Liver (tissue), 9 donors: ENCODE data around the gene TYW5. TPM values are rescaled to one million over a fixed set of nuclear protein-coding genes. Genes with fewer than 3 reads are reported as not detected.

ENCODE experiments used
- DNase-seq: peaks from one replicate; pipeline ENCODE4 v3.0.0-alpha.2; 2017; ENCODE audit warnings: low spot score
- H3K27ac ChIP-seq, 2 donors: one replicate each; pipeline ENCODE4 v1.7.0; 2013; ENCODE audit warnings: inconsistent platforms in 2 of 2, low read length in 2 of 2, control low read depth in 1 of 2, low read depth in 1 of 2, mild to moderate bottlenecking in 1 of 2
- H3K27me3 ChIP-seq, 4 donors: one replicate each; pipeline versions ENCODE4 v1.6.1 to v1.7.0; 2013; ENCODE audit warnings: low read length in 3 of 4, inconsistent platforms in 1 of 4, mild to moderate bottlenecking in 1 of 4, moderate library complexity in 1 of 4; ENCODE audit not compliant: control insufficient read depth in 4 of 4, insufficient read depth in 4 of 4
- H3K36me3 ChIP-seq, 4 donors: one replicate each; pipeline versions ENCODE4 v1.6.1 to v1.7.0; 2013; ENCODE audit warnings: low read length in 3 of 4, mild to moderate bottlenecking in 3 of 4, low read depth in 1 of 4, moderate library complexity in 1 of 4; ENCODE audit not compliant: control insufficient read depth in 4 of 4, insufficient read depth in 3 of 4
- H3K4me1 ChIP-seq, 4 donors: one replicate each; pipeline versions ENCODE4 v1.6.1 to v1.7.0; 2013; ENCODE audit warnings: low read length in 3 of 4, mild to moderate bottlenecking in 3 of 4, moderate library complexity in 1 of 4; ENCODE audit not compliant: control insufficient read depth in 4 of 4, insufficient read depth in 4 of 4
- H3K4me3 ChIP-seq, 3 donors: one replicate each; pipeline versions ENCODE4 v1.6.1 to v1.7.0; 2013; ENCODE audit warnings: low read length in 3 of 3, control low read depth in 1 of 3, low read depth in 1 of 3, mild to moderate bottlenecking in 1 of 3
- H3K9ac ChIP-seq, 2 donors: one replicate each; pipeline ENCODE4 v1.7.0; 2013; ENCODE audit warnings: low read length in 2 of 2, mild to moderate bottlenecking in 2 of 2, moderate library complexity in 2 of 2, control low read depth in 1 of 2, low read depth in 1 of 2
- H3K9me3 ChIP-seq, 4 donors: one replicate each; pipeline versions ENCODE4 v1.6.1 to v1.7.0; 2013; ENCODE audit warnings: low read length in 3 of 4; ENCODE audit not compliant: control insufficient read depth in 4 of 4
- EGR1 ChIP-seq, 2 donors: IDR thresholded peaks; 2 replicates each; pipeline ENCODE4 v1.6.1; 2016 to 2018; ENCODE audit warnings: antibody characterized with exemption in 2 of 2, low read depth in 2 of 2
- FOXA1 ChIP-seq: IDR thresholded peaks from 2 replicates; pipeline ENCODE4 v1.6.1; 2016; ENCODE audit warnings: antibody characterized with exemption
- FOXA2 ChIP-seq: IDR thresholded peaks from 2 replicates; pipeline ENCODE4 v1.6.1; 2016; ENCODE audit warnings: antibody characterized with exemption
- GABPA ChIP-seq, 2 donors: IDR thresholded peaks in 1 of 2; conservative IDR thresholded peaks in 1 of 2; 2 replicates each; pipeline ENCODE4 v1.6.1; 2016; ENCODE audit warnings: antibody characterized with exemption in 2 of 2, mild to moderate bottlenecking in 1 of 2, moderate library complexity in 1 of 2
- HNF4A ChIP-seq, 2 donors: conservative IDR thresholded peaks; 2 replicates each; pipeline ENCODE4 v1.6.1; 2016; ENCODE audit warnings: antibody characterized with exemption in 2 of 2, mild to moderate bottlenecking in 2 of 2
- HNF4G ChIP-seq: IDR thresholded peaks from 2 replicates; pipeline ENCODE4 v1.6.1; 2016; ENCODE audit warnings: antibody characterized with exemption
- JUND ChIP-seq, 2 donors: IDR thresholded peaks; 2 replicates each; pipeline ENCODE4 v1.6.1; 2016; ENCODE audit warnings: antibody characterized with exemption in 2 of 2
- NR2F2 ChIP-seq: IDR thresholded peaks from 2 replicates; pipeline ENCODE4 v1.6.1; 2016; ENCODE audit warnings: antibody characterized with exemption
- RAD21 ChIP-seq, 2 donors: IDR thresholded peaks; 2 replicates each; pipeline ENCODE4 v1.6.1; 2016; ENCODE audit warnings: antibody characterized with exemption in 2 of 2, mild to moderate bottlenecking in 2 of 2
- RXRA ChIP-seq, 2 donors: IDR thresholded peaks; 2 replicates each; pipeline ENCODE4 v1.6.1; 2017 to 2018; ENCODE audit warnings: antibody characterized with exemption in 2 of 2, mild to moderate bottlenecking in 1 of 2
- SP1 ChIP-seq: IDR thresholded peaks from 2 replicates; pipeline ENCODE4 v1.6.1; 2018; ENCODE audit warnings: antibody characterized with exemption, mild to moderate bottlenecking
- TAF1 ChIP-seq: conservative IDR thresholded peaks from 2 replicates; pipeline ENCODE4 v1.6.1; 2016; ENCODE audit warnings: antibody characterized with exemption, mild to moderate bottlenecking
- YY1 ChIP-seq: IDR thresholded peaks from 2 replicates; pipeline ENCODE4 v1.6.1; 2016; ENCODE audit warnings: antibody characterized with exemption, mild to moderate bottlenecking
- WGBS: extraction: QIAGEN DNeasy Blood & Tissue Kit; methylation state at CpG from one replicate; pipeline ENCODE4 v1.1.7; 2013; 5-methylcytosine and 5-hydroxymethylcytosine counted together
- polyA plus RNA-seq, 2 donors: library from polyadenylated mRNA; stranded (reverse) in 1 of 2; unstranded in 1 of 2; fragments of 200-250 nt in 1 of 2; fragments of >200 nt in 1 of 2; fragmentation: Nextera tagmentation in 1 of 2; extraction: Ambion mirVana in 1 of 2; gene quantifications; one replicate each; pipeline versions ENCODE4 v1.2.1 to v1.2.3, GENCODE V29; 2013 to 2015
- total RNA-seq, 2 donors: library from RNA; depleted of rRNA; stranded (reverse); fragments of >200 nt; gene quantifications; one replicate each; pipeline ENCODE4 v1.2.3, GENCODE V29; 2014
- TF ChIP-seq, protein P1 (sequence below): IDR thresholded peaks from 2 replicates; pipeline ENCODE4 v1.6.1; 2016; ENCODE audit warnings: antibody characterized with exemption
- TF ChIP-seq, protein P2 (sequence below): IDR thresholded peaks from 2 replicates; pipeline ENCODE4 v1.6.1; 2016; ENCODE audit warnings: antibody characterized with exemption, mild to moderate bottlenecking
- TF ChIP-seq, protein P3 (sequence below): fragments of 150-350 bp; IDR thresholded peaks from 2 replicates; pipeline ENCODE4 v1.5.1; 2017; ENCODE audit warnings: improper control_type of control experiment, low read depth, low read length; ENCODE audit not compliant: missing input control
- TF ChIP-seq, protein P4 (sequence below): IDR thresholded peaks from 2 replicates; pipeline ENCODE4 v1.6.1; 2016; ENCODE audit warnings: antibody characterized with exemption
- TF ChIP-seq, protein P5 (sequence below): IDR thresholded peaks from 2 replicates; pipeline ENCODE4 v1.6.1; 2016; ENCODE audit warnings: antibody characterized with exemption
- donor health status: healthy.
- donor health status: healthy.
- donor health status: healthy.
- donor health status: healthy.
- donor health status: healthy.

Gene TYW5
- total and polyA plus RNA-seq, 4 donors, result 2.0 to 6.8 (median 4.9) TPM

DNA sequence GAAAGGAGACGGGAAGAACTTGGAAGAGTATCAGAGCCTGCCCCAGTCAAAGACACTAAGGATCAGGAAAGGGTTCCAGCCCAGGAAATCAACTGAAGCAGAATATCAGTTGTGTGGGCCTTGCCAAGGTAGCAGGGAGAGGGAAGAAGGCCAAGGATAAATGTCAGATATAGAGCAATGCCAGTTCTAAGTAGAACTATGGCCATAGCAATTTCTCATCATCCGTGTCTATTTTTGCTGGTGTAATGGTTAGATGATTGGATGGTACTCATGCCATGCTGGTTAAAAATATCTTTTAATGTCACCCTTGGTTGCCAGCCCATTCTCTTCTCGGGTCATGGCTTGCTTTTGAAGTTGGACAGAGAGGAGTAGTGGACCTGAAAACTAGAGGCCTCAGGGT, 42.0 kb upstream of the TYW5 start:
- Histone ChIP-seq H3K27me3 (no peaks in the 10 kb centered on the region), H3K9me3 (no peaks in the 10 kb centered on the region), H3K4me3 (no peak overlapping the region), H3K36me3 (no peaks in the 10 kb centered on the region), H3K27ac (no peak overlapping the region), H3K9ac (no peak overlapping the region), H3K4me1 (no peaks in the 10 kb centered on the region)
- 97% methylated on average over 3 of the region's 3 CpGs for WGBS
- no peak for DNase-seq
- TF ChIP-seq JUND (IDR thresholded peaks at IDR 0.05) (no peak), EGR1 (IDR thresholded peaks at IDR 0.05; ENCODE audit: low read depth in 2 of 2) (no peak), SP1 (no peak), HNF4A (conservative IDR thresholded peaks at IDR 0.05) (no peak), FOXA2 (no peak), HNF4G (no peak), NR2F2 (no peak), FOXA1 (no peak), TAF1 (no peak), GABPA (IDR thresholded peaks at IDR 0.05 in 1 of 2, conservative IDR thresholded peaks at IDR 0.05 in 1 of 2) (no peak)
- TF ChIP-seq, protein P1, sequence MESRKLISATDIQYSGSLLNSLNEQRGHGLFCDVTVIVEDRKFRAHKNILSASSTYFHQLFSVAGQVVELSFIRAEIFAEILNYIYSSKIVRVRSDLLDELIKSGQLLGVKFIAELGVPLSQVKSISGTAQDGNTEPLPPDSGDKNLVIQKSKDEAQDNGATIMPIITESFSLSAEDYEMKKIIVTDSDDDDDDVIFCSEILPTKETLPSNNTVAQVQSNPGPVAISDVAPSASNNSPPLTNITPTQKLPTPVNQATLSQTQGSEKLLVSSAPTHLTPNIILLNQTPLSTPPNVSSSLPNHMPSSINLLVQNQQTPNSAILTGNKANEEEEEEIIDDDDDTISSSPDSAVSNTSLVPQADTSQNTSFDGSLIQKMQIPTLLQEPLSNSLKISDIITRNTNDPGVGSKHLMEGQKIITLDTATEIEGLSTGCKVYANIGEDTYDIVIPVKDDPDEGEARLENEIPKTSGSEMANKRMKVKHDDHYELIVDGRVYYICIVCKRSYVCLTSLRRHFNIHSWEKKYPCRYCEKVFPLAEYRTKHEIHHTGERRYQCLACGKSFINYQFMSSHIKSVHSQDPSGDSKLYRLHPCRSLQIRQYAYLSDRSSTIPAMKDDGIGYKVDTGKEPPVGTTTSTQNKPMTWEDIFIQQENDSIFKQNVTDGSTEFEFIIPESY, result no peak
- TF ChIP-seq, protein P2, sequence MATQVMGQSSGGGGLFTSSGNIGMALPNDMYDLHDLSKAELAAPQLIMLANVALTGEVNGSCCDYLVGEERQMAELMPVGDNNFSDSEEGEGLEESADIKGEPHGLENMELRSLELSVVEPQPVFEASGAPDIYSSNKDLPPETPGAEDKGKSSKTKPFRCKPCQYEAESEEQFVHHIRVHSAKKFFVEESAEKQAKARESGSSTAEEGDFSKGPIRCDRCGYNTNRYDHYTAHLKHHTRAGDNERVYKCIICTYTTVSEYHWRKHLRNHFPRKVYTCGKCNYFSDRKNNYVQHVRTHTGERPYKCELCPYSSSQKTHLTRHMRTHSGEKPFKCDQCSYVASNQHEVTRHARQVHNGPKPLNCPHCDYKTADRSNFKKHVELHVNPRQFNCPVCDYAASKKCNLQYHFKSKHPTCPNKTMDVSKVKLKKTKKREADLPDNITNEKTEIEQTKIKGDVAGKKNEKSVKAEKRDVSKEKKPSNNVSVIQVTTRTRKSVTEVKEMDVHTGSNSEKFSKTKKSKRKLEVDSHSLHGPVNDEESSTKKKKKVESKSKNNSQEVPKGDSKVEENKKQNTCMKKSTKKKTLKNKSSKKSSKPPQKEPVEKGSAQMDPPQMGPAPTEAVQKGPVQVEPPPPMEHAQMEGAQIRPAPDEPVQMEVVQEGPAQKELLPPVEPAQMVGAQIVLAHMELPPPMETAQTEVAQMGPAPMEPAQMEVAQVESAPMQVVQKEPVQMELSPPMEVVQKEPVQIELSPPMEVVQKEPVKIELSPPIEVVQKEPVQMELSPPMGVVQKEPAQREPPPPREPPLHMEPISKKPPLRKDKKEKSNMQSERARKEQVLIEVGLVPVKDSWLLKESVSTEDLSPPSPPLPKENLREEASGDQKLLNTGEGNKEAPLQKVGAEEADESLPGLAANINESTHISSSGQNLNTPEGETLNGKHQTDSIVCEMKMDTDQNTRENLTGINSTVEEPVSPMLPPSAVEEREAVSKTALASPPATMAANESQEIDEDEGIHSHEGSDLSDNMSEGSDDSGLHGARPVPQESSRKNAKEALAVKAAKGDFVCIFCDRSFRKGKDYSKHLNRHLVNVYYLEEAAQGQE, result no peak

DNA sequence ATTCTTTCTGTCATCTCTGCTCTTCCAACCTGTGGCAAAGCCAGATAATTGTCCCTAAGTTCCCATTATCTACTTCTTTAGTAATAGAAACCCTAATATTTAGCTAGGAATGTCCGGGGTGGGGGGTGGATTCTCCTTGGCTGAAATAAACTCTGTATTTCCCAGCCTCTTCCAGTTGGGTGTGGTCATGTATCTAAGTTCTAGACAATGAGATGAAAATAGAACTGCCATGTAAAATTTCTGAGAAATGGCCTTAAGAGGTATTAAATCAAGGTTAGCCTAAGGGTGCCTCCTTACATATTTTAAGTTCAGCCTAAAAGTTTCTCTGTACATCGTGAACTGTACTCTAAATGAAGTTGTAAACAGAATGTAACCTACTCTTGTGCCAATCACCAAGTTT, 39.6 kb upstream of the TYW5 start:
- H3K4me1 ChIP-seq, result no peaks in the 10 kb centered on the region
- H3K9ac ChIP-seq, result no peak overlapping the region
- no peak overlapping the region for H3K27ac ChIP-seq
- WGBS, result 88% methylated on average over 2 of the region's 2 CpGs
- no peak for DNase-seq
- H3K9me3 ChIP-seq, result no peaks in the 10 kb centered on the region
- H3K4me3 ChIP-seq, result no peak overlapping the region
- H3K36me3 ChIP-seq, result no peaks in the 10 kb centered on the region
- no peak for TF ChIP-seq HNF4A (conservative IDR thresholded peaks at IDR 0.05)
- TF ChIP-seq NR2F2, result no peak
- no peak for TF ChIP-seq RXRA (IDR thresholded peaks at IDR 0.05)
- no peaks in the 10 kb centered on the region for H3K27me3 ChIP-seq

DNA sequence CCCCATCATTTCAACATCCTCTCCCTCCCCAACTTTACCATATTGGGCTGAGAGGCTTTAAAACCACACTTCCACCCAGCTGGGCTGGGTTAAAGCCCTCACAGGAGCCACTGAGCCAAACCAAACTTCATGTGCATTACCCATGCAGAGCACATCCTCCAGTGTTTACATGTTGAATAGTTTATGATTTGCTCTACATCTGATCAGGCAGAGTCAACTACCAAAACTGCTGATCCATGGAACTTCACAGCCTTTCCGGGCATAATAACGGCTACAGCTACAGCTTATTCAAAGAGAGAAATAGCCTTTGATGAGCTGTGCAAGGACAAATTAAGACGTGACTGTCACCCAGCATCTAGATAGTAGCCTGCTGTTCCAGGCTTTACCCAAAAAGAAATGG, 39.1 kb upstream of the TYW5 start:
- Histone ChIP-seq H3K9me3 (no peaks in the 10 kb centered on the region), H3K4me1 (no peaks in the 10 kb centered on the region), H3K4me3 (no peak overlapping the region), H3K9ac (no peak overlapping the region), H3K27ac (no peak overlapping the region), H3K27me3 (no peaks in the 10 kb centered on the region), H3K36me3 (no peaks in the 10 kb centered on the region)
- DNase-seq, result no peak
- 91% methylated on average over 3 of the region's 3 CpGs for WGBS
- no peak for TF ChIP-seq RAD21 (IDR thresholded peaks at IDR 0.05)
- TF ChIP-seq SP1, result no peak
- TF ChIP-seq JUND (IDR thresholded peaks at IDR 0.05), result no peak
- TF ChIP-seq TAF1, result no peak
- TF ChIP-seq, protein P3, sequence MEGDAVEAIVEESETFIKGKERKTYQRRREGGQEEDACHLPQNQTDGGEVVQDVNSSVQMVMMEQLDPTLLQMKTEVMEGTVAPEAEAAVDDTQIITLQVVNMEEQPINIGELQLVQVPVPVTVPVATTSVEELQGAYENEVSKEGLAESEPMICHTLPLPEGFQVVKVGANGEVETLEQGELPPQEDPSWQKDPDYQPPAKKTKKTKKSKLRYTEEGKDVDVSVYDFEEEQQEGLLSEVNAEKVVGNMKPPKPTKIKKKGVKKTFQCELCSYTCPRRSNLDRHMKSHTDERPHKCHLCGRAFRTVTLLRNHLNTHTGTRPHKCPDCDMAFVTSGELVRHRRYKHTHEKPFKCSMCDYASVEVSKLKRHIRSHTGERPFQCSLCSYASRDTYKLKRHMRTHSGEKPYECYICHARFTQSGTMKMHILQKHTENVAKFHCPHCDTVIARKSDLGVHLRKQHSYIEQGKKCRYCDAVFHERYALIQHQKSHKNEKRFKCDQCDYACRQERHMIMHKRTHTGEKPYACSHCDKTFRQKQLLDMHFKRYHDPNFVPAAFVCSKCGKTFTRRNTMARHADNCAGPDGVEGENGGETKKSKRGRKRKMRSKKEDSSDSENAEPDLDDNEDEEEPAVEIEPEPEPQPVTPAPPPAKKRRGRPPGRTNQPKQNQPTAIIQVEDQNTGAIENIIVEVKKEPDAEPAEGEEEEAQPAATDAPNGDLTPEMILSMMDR, result no peak
- TF ChIP-seq HNF4G, result no peak
- no peak for TF ChIP-seq HNF4A (conservative IDR thresholded peaks at IDR 0.05)
- TF ChIP-seq FOXA2, result no peak
- TF ChIP-seq, protein P1, result no peak
- no peak for TF ChIP-seq GABPA (IDR thresholded peaks at IDR 0.05 in 1 of 2, conservative IDR thresholded peaks at IDR 0.05 in 1 of 2)
- TF ChIP-seq YY1, result no peak
- no peak for TF ChIP-seq NR2F2
- TF ChIP-seq, protein P4, sequence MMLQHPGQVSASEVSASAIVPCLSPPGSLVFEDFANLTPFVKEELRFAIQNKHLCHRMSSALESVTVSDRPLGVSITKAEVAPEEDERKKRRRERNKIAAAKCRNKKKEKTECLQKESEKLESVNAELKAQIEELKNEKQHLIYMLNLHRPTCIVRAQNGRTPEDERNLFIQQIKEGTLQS, result no peak
- TF ChIP-seq EGR1 (IDR thresholded peaks at IDR 0.05; ENCODE audit: low read depth in 2 of 2), result no peak
- TF ChIP-seq, protein P5, sequence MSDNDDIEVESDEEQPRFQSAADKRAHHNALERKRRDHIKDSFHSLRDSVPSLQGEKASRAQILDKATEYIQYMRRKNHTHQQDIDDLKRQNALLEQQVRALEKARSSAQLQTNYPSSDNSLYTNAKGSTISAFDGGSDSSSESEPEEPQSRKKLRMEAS, result no peak
